ENCODE results near the gene CPED1.

DNA sequence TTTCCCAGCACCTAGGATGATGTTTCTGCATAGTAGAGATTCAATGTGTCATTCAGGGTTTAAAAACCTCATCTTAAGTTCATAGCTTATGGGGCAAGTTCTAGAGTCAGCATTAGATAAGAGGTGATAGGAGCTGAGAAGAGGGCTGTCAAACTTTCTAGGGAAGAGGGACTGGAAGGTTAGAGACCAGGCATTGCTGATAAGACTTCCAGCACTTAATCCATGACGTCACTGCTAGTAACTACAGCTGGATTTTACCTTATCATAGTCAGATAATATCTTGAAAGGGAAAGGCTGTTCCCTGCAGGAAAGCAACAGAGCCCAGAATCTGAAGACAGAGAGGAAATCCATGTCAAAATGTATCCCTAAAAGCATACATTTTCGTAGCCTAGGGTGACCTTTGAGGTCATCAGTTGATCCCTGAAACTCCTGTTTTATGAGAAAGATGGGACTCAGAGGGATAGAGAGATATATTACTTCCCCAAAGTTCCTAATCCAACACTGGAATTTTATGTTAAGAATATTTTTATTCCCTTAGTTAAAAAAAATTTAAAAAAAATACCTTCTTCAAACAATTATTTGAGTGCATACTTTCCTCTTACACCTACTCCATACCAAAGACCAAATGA lies 3.3 kb upstream of the CPED1 start:
- TF ChIP-seq, protein P1, sequence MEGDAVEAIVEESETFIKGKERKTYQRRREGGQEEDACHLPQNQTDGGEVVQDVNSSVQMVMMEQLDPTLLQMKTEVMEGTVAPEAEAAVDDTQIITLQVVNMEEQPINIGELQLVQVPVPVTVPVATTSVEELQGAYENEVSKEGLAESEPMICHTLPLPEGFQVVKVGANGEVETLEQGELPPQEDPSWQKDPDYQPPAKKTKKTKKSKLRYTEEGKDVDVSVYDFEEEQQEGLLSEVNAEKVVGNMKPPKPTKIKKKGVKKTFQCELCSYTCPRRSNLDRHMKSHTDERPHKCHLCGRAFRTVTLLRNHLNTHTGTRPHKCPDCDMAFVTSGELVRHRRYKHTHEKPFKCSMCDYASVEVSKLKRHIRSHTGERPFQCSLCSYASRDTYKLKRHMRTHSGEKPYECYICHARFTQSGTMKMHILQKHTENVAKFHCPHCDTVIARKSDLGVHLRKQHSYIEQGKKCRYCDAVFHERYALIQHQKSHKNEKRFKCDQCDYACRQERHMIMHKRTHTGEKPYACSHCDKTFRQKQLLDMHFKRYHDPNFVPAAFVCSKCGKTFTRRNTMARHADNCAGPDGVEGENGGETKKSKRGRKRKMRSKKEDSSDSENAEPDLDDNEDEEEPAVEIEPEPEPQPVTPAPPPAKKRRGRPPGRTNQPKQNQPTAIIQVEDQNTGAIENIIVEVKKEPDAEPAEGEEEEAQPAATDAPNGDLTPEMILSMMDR (IDR thresholded peaks at IDR 0.05) = no peak
- TF ChIP-seq, protein P2, sequence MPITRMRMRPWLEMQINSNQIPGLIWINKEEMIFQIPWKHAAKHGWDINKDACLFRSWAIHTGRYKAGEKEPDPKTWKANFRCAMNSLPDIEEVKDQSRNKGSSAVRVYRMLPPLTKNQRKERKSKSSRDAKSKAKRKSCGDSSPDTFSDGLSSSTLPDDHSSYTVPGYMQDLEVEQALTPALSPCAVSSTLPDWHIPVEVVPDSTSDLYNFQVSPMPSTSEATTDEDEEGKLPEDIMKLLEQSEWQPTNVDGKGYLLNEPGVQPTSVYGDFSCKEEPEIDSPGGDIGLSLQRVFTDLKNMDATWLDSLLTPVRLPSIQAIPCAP (CRISPR knock-in tag; IDR thresholded peaks at IDR 0.05) = no peak
- TF ChIP-seq, protein P3, sequence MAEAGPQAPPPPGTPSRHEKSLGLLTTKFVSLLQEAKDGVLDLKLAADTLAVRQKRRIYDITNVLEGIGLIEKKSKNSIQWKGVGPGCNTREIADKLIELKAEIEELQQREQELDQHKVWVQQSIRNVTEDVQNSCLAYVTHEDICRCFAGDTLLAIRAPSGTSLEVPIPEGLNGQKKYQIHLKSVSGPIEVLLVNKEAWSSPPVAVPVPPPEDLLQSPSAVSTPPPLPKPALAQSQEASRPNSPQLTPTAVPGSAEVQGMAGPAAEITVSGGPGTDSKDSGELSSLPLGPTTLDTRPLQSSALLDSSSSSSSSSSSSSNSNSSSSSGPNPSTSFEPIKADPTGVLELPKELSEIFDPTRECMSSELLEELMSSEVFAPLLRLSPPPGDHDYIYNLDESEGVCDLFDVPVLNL (CRISPR knock-in tag; IDR thresholded peaks at IDR 0.05; ENCODE audit: borderline replicate concordance, low read depth) = no peak
- TF ChIP-seq RELA (CRISPR knock-in tag; IDR thresholded peaks at IDR 0.05; ENCODE audit: borderline replicate concordance) (no peak), ZNF219 (CRISPR knock-in tag; IDR thresholded peaks at IDR 0.05; ENCODE audit: borderline replicate concordance) (no peak), CREB1 (CRISPR knock-in tag; IDR thresholded peaks at IDR 0.05) (no peak), ELF4 (CRISPR knock-in tag; IDR thresholded peaks at IDR 0.05; ENCODE audit: low read depth) (no peak), ZNF317 (CRISPR knock-in tag; IDR thresholded peaks at IDR 0.05; ENCODE audit: borderline replicate concordance, low read depth) (no peak), JUN (CRISPR knock-in tag; IDR thresholded peaks at IDR 0.05) (no peak), IRF2 (CRISPR knock-in tag; IDR thresholded peaks at IDR 0.05; ENCODE audit: borderline replicate concordance, low read depth) (no peak)
- TF ChIP-seq, protein P4, sequence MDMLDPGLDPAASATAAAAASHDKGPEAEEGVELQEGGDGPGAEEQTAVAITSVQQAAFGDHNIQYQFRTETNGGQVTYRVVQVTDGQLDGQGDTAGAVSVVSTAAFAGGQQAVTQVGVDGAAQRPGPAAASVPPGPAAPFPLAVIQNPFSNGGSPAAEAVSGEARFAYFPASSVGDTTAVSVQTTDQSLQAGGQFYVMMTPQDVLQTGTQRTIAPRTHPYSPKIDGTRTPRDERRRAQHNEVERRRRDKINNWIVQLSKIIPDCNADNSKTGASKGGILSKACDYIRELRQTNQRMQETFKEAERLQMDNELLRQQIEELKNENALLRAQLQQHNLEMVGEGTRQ (CRISPR knock-in tag; IDR thresholded peaks at IDR 0.05) = no peak

Measured in WTC11 (cell line).